IPS DF 6.9 (cell line): ENCODE measurements around the gene C20orf96.
"Not testable (repeated sequence)": the region's sequence is repeated elsewhere in the genome, so short reads cannot be mapped to it uniquely, and the experiment has no call there.

ENCODE experiments used
- DNase-seq: peaks from one replicate; pipeline ENCODE4 v3.0.0-alpha.2; 2013; ENCODE audit warnings: low read depth, low spot score
- H3K27ac ChIP-seq: one replicate; pipeline ENCODE4 v1.5.1; 2013; ENCODE audit warnings: low read length, control low read depth
- H3K27me3 ChIP-seq: 2 replicates; pipeline ENCODE4 v1.6.1; 2013; ENCODE audit warnings: mild to moderate bottlenecking, low read length; ENCODE audit not compliant: control insufficient read depth, insufficient read depth
- H3K36me3 ChIP-seq: 2 replicates; pipeline ENCODE4 v1.6.1; 2013; ENCODE audit warnings: low read length; ENCODE audit not compliant: control insufficient read depth, insufficient read depth
- H3K4me1 ChIP-seq: 2 replicates; pipeline ENCODE4 v1.6.1; 2013; ENCODE audit warnings: low read length; ENCODE audit not compliant: control insufficient read depth, insufficient read depth
- H3K4me3 ChIP-seq: 2 replicates; pipeline ENCODE4 v1.5.1; 2013; ENCODE audit warnings: mild to moderate bottlenecking, low read length
- H3K9me3 ChIP-seq: 2 replicates; pipeline ENCODE4 v1.6.1; 2013; ENCODE audit warnings: low read length, inconsistent platforms; ENCODE audit not compliant: control insufficient read depth, insufficient read depth
- WGBS: extraction: QIAGEN DNeasy Blood & Tissue Kit; methylation state at CpG from one replicate; pipeline ENCODE4 v1.1.7; 2013; ENCODE audit warnings: mixed read lengths, missing lambda C conversion rate; ENCODE audit not compliant: insufficient read length, insufficient coverage; 5-methylcytosine and 5-hydroxymethylcytosine counted together

Gene C20orf96

GRCh38 chr20:258963-259362, 31.6 kb downstream of the C20orf96 start:
- Histone ChIP-seq H3K27me3 (peaks cover 20% of the 10 kb centered on the region; the same call in 1 of the 2 replicates), H3K9me3 (no peaks in the 10 kb centered on the region), H3K4me3 (no peak overlapping the region), H3K36me3 (no peaks in the 10 kb centered on the region), H3K27ac (no peak overlapping the region), H3K4me1 (no peaks in the 10 kb centered on the region)
- no CpG with 5 or more reads among the region's 8 CpGs for WGBS
- no peak for DNase-seq

GRCh38 chr20:258269-258858, 32.2 kb downstream of the C20orf96 start:
- H3K4me1 ChIP-seq = no peaks in the 10 kb centered on the region

GRCh38 chr20:257419-257818, 33.1 kb downstream of the C20orf96 start, which contains the start of gene DEFB132:
Gene DEFB132 (plus strand): TSS chr20:257724. CDS start chr20:257779, 55 bp downstream.
- Histone ChIP-seq H3K27ac (no peak within 1 kb of the TSS), H3K4me3 (no peak within 1 kb of the TSS), H3K4me1 (no peaks in the 10 kb centered on the region), H3K36me3 (no peaks in the 10 kb centered on the region), H3K9me3 (no peaks in the 10 kb centered on the region), H3K27me3 (peaks cover 27% of the 10 kb centered on the region)
- no CpG with 5 or more reads among the region's 7 CpGs for WGBS
- DNase-seq = no peak

More at GRCh38 chr20:258269-258858, 32.2 kb downstream of the C20orf96 start:
- H3K27ac ChIP-seq = no peak overlapping the region
- H3K36me3 ChIP-seq = no peaks in the 10 kb centered on the region
- H3K27me3 ChIP-seq = peaks cover 21% of the 10 kb centered on the region; the same call in 1 of the 2 replicates
- WGBS = no CpG with 5 or more reads among the region's 4 CpGs
- DNase-seq = no peak
- H3K9me3 ChIP-seq = no peaks in the 10 kb centered on the region
- no peak overlapping the region for H3K4me3 ChIP-seq

- H3K4me3 ChIP-seq = not testable (repeated sequence)
- no CpG with 5 or more reads among the region's 6 CpGs for WGBS
- H3K27me3 ChIP-seq = peaks cover 37% of the 10 kb centered on the region
Measured at GRCh38 chr20:253447-253846, 37.1 kb downstream of the C20orf96 start.

GRCh38 chr20:252801-253200, 37.7 kb downstream of the C20orf96 start:
- Histone ChIP-seq H3K9me3 (no peaks in the 10 kb centered on the region), H3K4me1 (no peaks in the 10 kb centered on the region), H3K36me3 (no peaks in the 10 kb centered on the region), H3K4me3 (no peak overlapping the region), H3K27ac (no peak overlapping the region), H3K27me3 (peaks cover 32% of the 10 kb centered on the region)
- WGBS = no CpG with 5 or more reads among the region's 2 CpGs
- DNase-seq = no peak

More at GRCh38 chr20:253447-253846, 37.1 kb downstream of the C20orf96 start:
- H3K36me3 ChIP-seq, H3K4me1 ChIP-seq, H3K27ac ChIP-seq, DNase-seq, H3K9me3 ChIP-seq: not testable (repeated sequence)

- no CpG with 5 or more reads among the region's 2 CpGs for WGBS
- no peak overlapping the region for H3K4me3 ChIP-seq
- DNase-seq = no peak
- H3K4me1 ChIP-seq = no peaks in the 10 kb centered on the region
- H3K27me3 ChIP-seq = peaks cover 25% of the 10 kb centered on the region
- no peak overlapping the region for H3K27ac ChIP-seq
- no peaks in the 10 kb centered on the region for H3K36me3 ChIP-seq
- no peaks in the 10 kb centered on the region for H3K9me3 ChIP-seq
Measured at GRCh38 chr20:251354-251753, 39.2 kb downstream of the C20orf96 start.

GRCh38 chr20:242905-243304, 47.6 kb downstream of the C20orf96 start:
- DNase-seq = no peak
- no CpG with 5 or more reads among the region's 2 CpGs for WGBS
- Histone ChIP-seq H3K27ac (no peak overlapping the region), H3K4me1 (no peaks in the 10 kb centered on the region), H3K27me3 (no peaks in the 10 kb centered on the region; the same call in 1 of the 2 replicates), H3K9me3 (no peaks in the 10 kb centered on the region), H3K4me3 (no peak overlapping the region), H3K36me3 (no peaks in the 10 kb centered on the region)

GRCh38 chr20:237929-238328, 52.6 kb downstream of the C20orf96 start:
- Histone ChIP-seq H3K27me3 (no peaks in the 10 kb centered on the region), H3K36me3 (no peaks in the 10 kb centered on the region), H3K4me1 (no peaks in the 10 kb centered on the region), H3K9me3 (no peaks in the 10 kb centered on the region), H3K27ac (no peak overlapping the region), H3K4me3 (no peak overlapping the region)
- WGBS = no CpG with 5 or more reads among the region's 3 CpGs
- no peak for DNase-seq

GRCh38 chr20:237489-237888, 53.1 kb downstream of the C20orf96 start:
- H3K27me3 ChIP-seq = no peaks in the 10 kb centered on the region
- no peak overlapping the region for H3K4me3 ChIP-seq
- no peaks in the 10 kb centered on the region for H3K36me3 ChIP-seq
- no peaks in the 10 kb centered on the region for H3K9me3 ChIP-seq
- H3K4me1 ChIP-seq = no peaks in the 10 kb centered on the region
- WGBS = no CpG with 5 or more reads among the region's 4 CpGs
- no peak for DNase-seq
- H3K27ac ChIP-seq = no peak overlapping the region

- WGBS = no CpG with 5 or more reads among the region's 1 CpG
- Histone ChIP-seq H3K36me3 (no peaks in the 10 kb centered on the region), H3K4me3 (no peak overlapping the region), H3K27ac (no peak overlapping the region), H3K4me1 (no peaks in the 10 kb centered on the region), H3K27me3 (no peaks in the 10 kb centered on the region), H3K9me3 (no peaks in the 10 kb centered on the region)
- no peak for DNase-seq
Measured at GRCh38 chr20:235891-236290, 54.7 kb downstream of the C20orf96 start.
